ENCODE measurements around the gene ERI2. TPM values are rescaled to one million over a fixed set of nuclear protein-coding genes. Genes with fewer than 3 reads are reported as not detected.

Gene ERI2
- total and polyA plus RNA-seq, 2 of the 13 experiments (the other 11 are each of a cell fraction or from before 2014, with no cell fraction given): 17.4 to 41.3 TPM

GRCh38 chr16:20818929-20819585 is 12.8 kb upstream of the ERI2 start:
- Histone ChIP-seq H3K36me3 (replicated peaks in 1 of 2; ENCODE audit: control insufficient read depth in 1 of 2, insufficient read depth in 2 of 2, low read length in 2 of 2) (peaks cover 3 to 38% of the 10 kb centered on the region in 2 experiments; a peak in 4 of 5 replicates), H3K4me3 (replicated peaks in 1 of 3; ENCODE audit: insufficient read depth in 1 of 3, low read depth in 2 of 3, low read length in 3 of 3) (no peak overlapping the region), H3K4me1 (ENCODE audit: insufficient read depth, low read length) (no peaks in the 10 kb centered on the region), H4K20me1 (ENCODE audit: insufficient read depth, low read length) (no peaks in the 10 kb centered on the region), H3K4me2 (ENCODE audit: low read depth, low read length) (no peak overlapping the region), H3K9ac (ENCODE audit: insufficient read depth, low read depth, low read length) (no peak overlapping the region), H3K9me3 (ENCODE audit: low read length) (no peaks in the 10 kb centered on the region), H3K79me2 (ENCODE audit: insufficient read depth, low read length) (no peaks in the 10 kb centered on the region), H3K27me3 (ENCODE audit: control insufficient read depth in 1 of 2, insufficient read depth in 2 of 2, low read length in 2 of 2) (no peaks in the 10 kb centered on the region), H3K27ac (ENCODE audit: extremely low read length, insufficient read depth, low read length) (no peak overlapping the region), H2AFZ (ENCODE audit: low read length) (no peak overlapping the region)
- WGBS (ENCODE audit: low lambda C conversion rate): 95% methylated on average over 4 of the region's 4 CpGs
- intact Hi-C loops (cut with micrococcal nuclease; ENCODE audit: unreplicated experiment): no loop called here
- DNase-seq (ENCODE audit: low spot score) (no peak), ATAC-seq (no peak), FAIRE-seq (no peak)
- in situ Hi-C loops (cut with HindIII; ENCODE audit: extremely low pct_ligation_motif_present, low pct_unique_long_range_greater_than_20kb): no loop called here
- ChIA-PET CTCF (ENCODE audit: low intra/inter-chr PET ratio, low total read pairs) (no interaction called here), POLR2A (no interaction called here)
- no TSS peak for BruUV-seq (replicated peaks)
- no peak for TF ChIP-seq FOXJ3 (CRISPR knock-in tag; IDR thresholded peaks at IDR 0.05; ENCODE audit: borderline replicate concordance)
- no peak for TF ChIP-seq ZNF790 (CRISPR knock-in tag; IDR thresholded peaks at IDR 0.05; ENCODE audit: borderline replicate concordance)
- TF ChIP-seq ONECUT2 (CRISPR knock-in tag; IDR thresholded peaks at IDR 0.05): no peak
- TF ChIP-seq MAX (IDR thresholded peaks at IDR 0.05): no peak
- TF ChIP-seq, protein P1, sequence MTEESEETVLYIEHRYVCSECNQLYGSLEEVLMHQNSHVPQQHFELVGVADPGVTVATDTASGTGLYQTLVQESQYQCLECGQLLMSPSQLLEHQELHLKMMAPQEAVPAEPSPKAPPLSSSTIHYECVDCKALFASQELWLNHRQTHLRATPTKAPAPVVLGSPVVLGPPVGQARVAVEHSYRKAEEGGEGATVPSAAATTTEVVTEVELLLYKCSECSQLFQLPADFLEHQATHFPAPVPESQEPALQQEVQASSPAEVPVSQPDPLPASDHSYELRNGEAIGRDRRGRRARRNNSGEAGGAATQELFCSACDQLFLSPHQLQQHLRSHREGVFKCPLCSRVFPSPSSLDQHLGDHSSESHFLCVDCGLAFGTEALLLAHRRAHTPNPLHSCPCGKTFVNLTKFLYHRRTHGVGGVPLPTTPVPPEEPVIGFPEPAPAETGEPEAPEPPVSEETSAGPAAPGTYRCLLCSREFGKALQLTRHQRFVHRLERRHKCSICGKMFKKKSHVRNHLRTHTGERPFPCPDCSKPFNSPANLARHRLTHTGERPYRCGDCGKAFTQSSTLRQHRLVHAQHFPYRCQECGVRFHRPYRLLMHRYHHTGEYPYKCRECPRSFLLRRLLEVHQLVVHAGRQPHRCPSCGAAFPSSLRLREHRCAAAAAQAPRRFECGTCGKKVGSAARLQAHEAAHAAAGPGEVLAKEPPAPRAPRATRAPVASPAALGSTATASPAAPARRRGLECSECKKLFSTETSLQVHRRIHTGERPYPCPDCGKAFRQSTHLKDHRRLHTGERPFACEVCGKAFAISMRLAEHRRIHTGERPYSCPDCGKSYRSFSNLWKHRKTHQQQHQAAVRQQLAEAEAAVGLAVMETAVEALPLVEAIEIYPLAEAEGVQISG (CRISPR knock-in tag; IDR thresholded peaks at IDR 0.05): no peak
- TF ChIP-seq MEF2D (CRISPR knock-in tag; IDR thresholded peaks at IDR 0.05): no peak
- no peak for TF ChIP-seq HINFP (CRISPR knock-in tag; IDR thresholded peaks at IDR 0.05; ENCODE audit: low read depth)
- TF ChIP-seq, protein P2, sequence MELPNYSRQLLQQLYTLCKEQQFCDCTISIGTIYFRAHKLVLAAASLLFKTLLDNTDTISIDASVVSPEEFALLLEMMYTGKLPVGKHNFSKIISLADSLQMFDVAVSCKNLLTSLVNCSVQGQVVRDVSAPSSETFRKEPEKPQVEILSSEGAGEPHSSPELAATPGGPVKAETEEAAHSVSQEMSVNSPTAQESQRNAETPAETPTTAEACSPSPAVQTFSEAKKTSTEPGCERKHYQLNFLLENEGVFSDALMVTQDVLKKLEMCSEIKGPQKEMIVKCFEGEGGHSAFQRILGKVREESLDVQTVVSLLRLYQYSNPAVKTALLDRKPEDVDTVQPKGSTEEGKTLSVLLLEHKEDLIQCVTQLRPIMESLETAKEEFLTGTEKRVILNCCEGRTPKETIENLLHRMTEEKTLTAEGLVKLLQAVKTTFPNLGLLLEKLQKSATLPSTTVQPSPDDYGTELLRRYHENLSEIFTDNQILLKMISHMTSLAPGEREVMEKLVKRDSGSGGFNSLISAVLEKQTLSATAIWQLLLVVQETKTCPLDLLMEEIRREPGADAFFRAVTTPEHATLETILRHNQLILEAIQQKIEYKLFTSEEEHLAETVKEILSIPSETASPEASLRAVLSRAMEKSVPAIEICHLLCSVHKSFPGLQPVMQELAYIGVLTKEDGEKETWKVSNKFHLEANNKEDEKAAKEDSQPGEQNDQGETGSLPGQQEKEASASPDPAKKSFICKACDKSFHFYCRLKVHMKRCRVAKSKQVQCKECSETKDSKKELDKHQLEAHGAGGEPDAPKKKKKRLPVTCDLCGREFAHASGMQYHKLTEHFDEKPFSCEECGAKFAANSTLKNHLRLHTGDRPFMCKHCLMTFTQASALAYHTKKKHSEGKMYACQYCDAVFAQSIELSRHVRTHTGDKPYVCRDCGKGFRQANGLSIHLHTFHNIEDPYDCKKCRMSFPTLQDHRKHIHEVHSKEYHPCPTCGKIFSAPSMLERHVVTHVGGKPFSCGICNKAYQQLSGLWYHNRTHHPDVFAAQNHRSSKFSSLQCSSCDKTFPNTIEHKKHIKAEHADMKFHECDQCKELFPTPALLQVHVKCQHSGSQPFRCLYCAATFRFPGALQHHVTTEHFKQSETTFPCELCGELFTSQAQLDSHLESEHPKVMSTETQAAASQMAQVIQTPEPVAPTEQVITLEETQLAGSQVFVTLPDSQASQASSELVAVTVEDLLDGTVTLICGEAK (IDR thresholded peaks at IDR 0.05): no peak
- TF ChIP-seq, protein P2 (CRISPR knock-in tag; IDR thresholded peaks at IDR 0.05): no peak
- TF ChIP-seq ZNF292 (CRISPR knock-in tag; IDR thresholded peaks at IDR 0.05; ENCODE audit: borderline replicate concordance, low read depth): no peak

Data from HepG2 (cell line).